Muscle layer of duodenum (tissue), 2 donors: ENCODE results near the gene HGFAC.

Source experiments
- H3K27ac ChIP-seq: one replicate; pipeline ENCODE4 v1.7.0; 2013; ENCODE audit warnings: mild to moderate bottlenecking, low read length
- H3K27me3 ChIP-seq: one replicate; pipeline ENCODE4 v1.7.0; 2013; ENCODE audit warnings: low read depth, mild to moderate bottlenecking, control low read depth, low read length
- H3K36me3 ChIP-seq, 2 donors: one replicate each; pipeline ENCODE4 v1.7.0; 2013; ENCODE audit warnings: low read length in 2 of 2, control low read depth in 1 of 2, mild to moderate bottlenecking in 1 of 2; ENCODE audit not compliant: insufficient read depth in 2 of 2, control insufficient read depth in 1 of 2
- H3K4me1 ChIP-seq, 2 donors: one replicate each; pipeline ENCODE4 v1.7.0; 2013; ENCODE audit warnings: low read length in 2 of 2, mild to moderate bottlenecking in 2 of 2, control low read depth in 1 of 2, moderate library complexity in 1 of 2; ENCODE audit not compliant: insufficient read depth in 2 of 2, control insufficient read depth in 1 of 2
- H3K4me3 ChIP-seq, 2 donors: one replicate each; pipeline ENCODE4 v1.7.0; 2013; ENCODE audit warnings: low read length in 2 of 2, low read depth in 1 of 2, mild to moderate bottlenecking in 1 of 2
- H3K9me3 ChIP-seq, 2 donors: one replicate each; pipeline ENCODE4 v1.7.0; 2013; ENCODE audit warnings: low read length in 2 of 2, control low read depth in 1 of 2, mild to moderate bottlenecking in 1 of 2; ENCODE audit not compliant: control insufficient read depth in 1 of 2
- donor health status: healthy.

The HGFAC gene

GRCh38 chr4:3441501-3442459 is at the start of gene HGFAC:
Gene HGFAC, plus strand, starts transcription at chr4:3441968. Its CDS starts 34 bp downstream, at chr4:3442002.
- Histone ChIP-seq H3K27ac (no peak within 1 kb of the TSS), H3K27me3 (no peaks in the 10 kb centered on the region), H3K4me3 (no peak within 1 kb of the TSS), H3K36me3 (no peaks in the 10 kb centered on the region), H3K9me3 (no peaks in the 10 kb centered on the region), H3K4me1 (no peaks in the 10 kb centered on the region)

GRCh38 chr4:3392321-3392720 is 49.4 kb upstream of the HGFAC start:
- peaks cover 2 to 20% of the 10 kb centered on the region in 2 donors for H3K4me1 ChIP-seq
- no peaks in the 10 kb centered on the region for H3K36me3 ChIP-seq
- no peaks in the 10 kb centered on the region for H3K9me3 ChIP-seq
- H3K27ac ChIP-seq = no peak overlapping the region
- H3K27me3 ChIP-seq = no peaks in the 10 kb centered on the region
- no peak overlapping the region for H3K4me3 ChIP-seq

- H3K27me3 ChIP-seq = no peaks in the 10 kb centered on the region
- H3K4me3 ChIP-seq = no peak overlapping the region
- peaks cover 0 to 15% of the 10 kb centered on the region in 2 donors for H3K4me1 ChIP-seq
- H3K27ac ChIP-seq = no peak overlapping the region
- no peaks in the 10 kb centered on the region for H3K36me3 ChIP-seq
- H3K9me3 ChIP-seq = no peaks in the 10 kb centered on the region
Measured at GRCh38 chr4:3393171-3393570, 48.6 kb upstream of the HGFAC start.

- H3K9me3 ChIP-seq = no peaks in the 10 kb centered on the region
- H3K4me3 ChIP-seq = no peak overlapping the region
- H3K36me3 ChIP-seq = no peaks in the 10 kb centered on the region
- no peaks in the 10 kb centered on the region for H3K27me3 ChIP-seq
- no peak overlapping the region for H3K27ac ChIP-seq
- no peaks in the 10 kb centered on the region for H3K4me1 ChIP-seq
Measured at GRCh38 chr4:3396600-3396999, 45.2 kb upstream of the HGFAC start.

GRCh38 chr4:3397128-3397527 is 44.6 kb upstream of the HGFAC start:
- Histone ChIP-seq H3K4me3 (no peak overlapping the region), H3K9me3 (no peaks in the 10 kb centered on the region), H3K27me3 (no peaks in the 10 kb centered on the region), H3K27ac (no peak overlapping the region), H3K36me3 (no peaks in the 10 kb centered on the region), H3K4me1 (no peaks in the 10 kb centered on the region)

- Histone ChIP-seq H3K27ac (no peak overlapping the region), H3K27me3 (no peaks in the 10 kb centered on the region), H3K4me1 (no peaks in the 10 kb centered on the region), H3K36me3 (peaks cover 0 to 4% of the 10 kb centered on the region in 2 donors), H3K4me3 (no peak overlapping the region), H3K9me3 (peaks cover 0 to 3% of the 10 kb centered on the region in 2 donors)
Measured at GRCh38 chr4:3399277-3400194, 42.2 kb upstream of the HGFAC start.

- H3K36me3 ChIP-seq = peaks cover 0 to 5% of the 10 kb centered on the region in 2 donors
- no peaks in the 10 kb centered on the region for H3K27me3 ChIP-seq
- no peaks in the 10 kb centered on the region for H3K4me1 ChIP-seq
- H3K27ac ChIP-seq = no peak overlapping the region
- no peak overlapping the region for H3K4me3 ChIP-seq
- peaks cover 0 to 3% of the 10 kb centered on the region in 2 donors for H3K9me3 ChIP-seq
Measured at GRCh38 chr4:3401436-3402171, 40.2 kb upstream of the HGFAC start.

- Histone ChIP-seq H3K4me3 (no peak overlapping the region), H3K27ac (no peak overlapping the region), H3K4me1 (no peaks in the 10 kb centered on the region), H3K36me3 (peaks cover 0 to 5% of the 10 kb centered on the region in 2 donors), H3K27me3 (no peaks in the 10 kb centered on the region), H3K9me3 (peaks cover 0 to 3% of the 10 kb centered on the region in 2 donors)
Measured at GRCh38 chr4:3402491-3403347, 39.0 kb upstream of the HGFAC start.

- peaks cover 0 to 5% of the 10 kb centered on the region in 2 donors for H3K36me3 ChIP-seq
- H3K9me3 ChIP-seq = peaks cover 0 to 3% of the 10 kb centered on the region in 2 donors
- H3K4me1 ChIP-seq = no peaks in the 10 kb centered on the region
- H3K27me3 ChIP-seq = no peaks in the 10 kb centered on the region
- no peak overlapping the region for H3K27ac ChIP-seq
- no peak overlapping the region for H3K4me3 ChIP-seq
Measured at GRCh38 chr4:3403348-3403906, 38.3 kb upstream of the HGFAC start.

- Histone ChIP-seq H3K27me3 (no peaks in the 10 kb centered on the region), H3K27ac (no peak overlapping the region), H3K4me1 (no peaks in the 10 kb centered on the region), H3K36me3 (peaks cover 0 to 5% of the 10 kb centered on the region in 2 donors), H3K4me3 (no peak overlapping the region), H3K9me3 (peaks cover 0 to 3% of the 10 kb centered on the region in 2 donors)
Measured at GRCh38 chr4:3404546-3404945, 37.2 kb upstream of the HGFAC start.
